Astrocyte (in vitro differentiated cells and primary cell): ENCODE data around the gene USP3. TPM values are rescaled to one million over a fixed set of nuclear protein-coding genes. Genes with fewer than 3 reads are reported as not detected.
"Not testable (repeated sequence)": the region's sequence is repeated elsewhere in the genome, so short reads cannot be mapped to it uniquely, and the experiment has no call there.

Experiments
- DNase-seq: peaks from one replicate; pipeline ENCODE4 v3.0.0-alpha.2; 2010; ENCODE audit warnings: low read depth
- FAIRE-seq: peaks from 2 replicates; lab custom pipeline; 2011; peaks lifted over from hg19 to GRCh38; lab: Jason Lieb, UNC
- H2AFZ ChIP-seq: 2 replicates; pipeline ENCODE4 v1.6.0; 2012; ENCODE audit warnings: low read depth, low read length, inconsistent platforms
- H3K27ac ChIP-seq: 2 replicates; pipeline ENCODE4 v1.5.1; 2011; ENCODE audit warnings: low read depth, low read length, inconsistent platforms
- H3K27me3 ChIP-seq: 2 replicates; pipeline ENCODE4 v1.6.0; 2011; ENCODE audit warnings: low read length, inconsistent platforms; ENCODE audit not compliant: insufficient read depth
- H3K36me3 ChIP-seq: 2 replicates; pipeline ENCODE4 v1.5.1; 2011; ENCODE audit warnings: low read length, inconsistent platforms; ENCODE audit not compliant: insufficient read depth
- H3K4me1 ChIP-seq: 2 replicates; pipeline ENCODE4 v1.5.1; 2011; ENCODE audit warnings: low read length, inconsistent platforms; ENCODE audit not compliant: insufficient read depth
- H3K4me2 ChIP-seq: 2 replicates; pipeline ENCODE4 v1.6.0; 2012; ENCODE audit warnings: low read length, inconsistent platforms
- H3K4me3 ChIP-seq: 2 replicates; pipeline ENCODE4 v1.5.1; 2011; ENCODE audit warnings: low read depth, mild to moderate bottlenecking, low read length, inconsistent platforms; ENCODE audit not compliant: insufficient read depth
- H3K79me2 ChIP-seq: 2 replicates; pipeline ENCODE4 v1.6.0; 2012; ENCODE audit warnings: mild to moderate bottlenecking, low read length, inconsistent platforms; ENCODE audit not compliant: insufficient read depth
- H3K9ac ChIP-seq: 2 replicates; pipeline ENCODE4 v1.6.0; 2012; ENCODE audit warnings: mild to moderate bottlenecking, low read length, inconsistent platforms
- H3K9me3 ChIP-seq: 2 replicates; pipeline ENCODE4 v1.5.1; 2012; ENCODE audit warnings: low read depth, mild to moderate bottlenecking, low read length, inconsistent platforms; ENCODE audit not compliant: insufficient read depth
- H4K20me1 ChIP-seq: 2 replicates; pipeline ENCODE4 v1.6.0; 2012; ENCODE audit warnings: low read length, inconsistent platforms; ENCODE audit not compliant: insufficient read depth
- H3K27ac Mint-ChIP-seq: one replicate; pipeline ENCODE4 v1.8.0; 2021; ENCODE audit warnings: mild to moderate bottlenecking, mixed read lengths; ENCODE audit not compliant: unreplicated experiment
- H3K27me3 Mint-ChIP-seq: one replicate; pipeline ENCODE4 v1.8.0; 2021; ENCODE audit warnings: low read depth, mixed read lengths; ENCODE audit not compliant: unreplicated experiment
- H3K36me3 Mint-ChIP-seq: one replicate; pipeline ENCODE4 v1.8.0; 2021; ENCODE audit warnings: low read depth, mixed read lengths; ENCODE audit not compliant: unreplicated experiment
- H3K4me1 Mint-ChIP-seq: one replicate; pipeline ENCODE4 v1.8.0; 2021; ENCODE audit warnings: low read depth, mixed read lengths; ENCODE audit not compliant: unreplicated experiment
- H3K4me3 Mint-ChIP-seq: one replicate; pipeline ENCODE4 v1.8.0; 2021; ENCODE audit warnings: mild to moderate bottlenecking, moderate library complexity, mixed read lengths; ENCODE audit not compliant: unreplicated experiment
- H3K9me3 Mint-ChIP-seq: one replicate; pipeline ENCODE4 v1.8.0; 2021; ENCODE audit warnings: mild to moderate bottlenecking, mixed read lengths; ENCODE audit not compliant: unreplicated experiment
- CTCF ChIP-seq: IDR thresholded peaks from 2 replicates; pipeline ENCODE4 v1.5.1; 2011; ENCODE audit warnings: low read depth, mild to moderate bottlenecking, inconsistent platforms, low read length, moderate library complexity; ENCODE audit not compliant: insufficient read depth
- EZH2 ChIP-seq: IDR thresholded peaks from 2 replicates; pipeline ENCODE4 v1.6.1; 2012; ENCODE audit warnings: mild to moderate bottlenecking, low read length, inconsistent platforms; ENCODE audit not compliant: insufficient read depth
- total RNA-seq: library from RNA; stranded (reverse); gene quantifications from 2 replicates; pipeline ENCODE4 v1.2.1, GENCODE V29; 2021

The USP3 gene
- total RNA-seq, 1 donor from 2014 or later = 38.1 TPM

- TF ChIP-seq CTCF (no peak), EZH2 (no peak)
- Histone ChIP-seq H3K9me3 (no peaks in the 10 kb centered on the region), H3K4me2 (no peak overlapping the region), H3K27me3 (no peaks in the 10 kb centered on the region), H3K79me2 (peaks cover 98% of the 10 kb centered on the region), H3K4me3 (no peak overlapping the region), H3K4me1 (peaks cover 18% of the 10 kb centered on the region), H3K27ac (no peak overlapping the region), H4K20me1 (peaks cover 79% of the 10 kb centered on the region), H2AFZ (no peak overlapping the region), H3K36me3 (no peaks in the 10 kb centered on the region), H3K9ac (no peak overlapping the region)
- Mint-ChIP-seq H3K27ac (no peak overlapping the region), H3K9me3 (no peaks in the 10 kb centered on the region), H3K4me3 (no peak overlapping the region), H3K27me3 (no peaks in the 10 kb centered on the region), H3K4me1 (peaks cover 47% of the 10 kb centered on the region), H3K36me3 (no peaks in the 10 kb centered on the region)
- DNase-seq = no peak
- no peak for FAIRE-seq
Observed at GRCh38 chr15:63519041-63519440, 14.6 kb downstream of the USP3 start.

DNA sequence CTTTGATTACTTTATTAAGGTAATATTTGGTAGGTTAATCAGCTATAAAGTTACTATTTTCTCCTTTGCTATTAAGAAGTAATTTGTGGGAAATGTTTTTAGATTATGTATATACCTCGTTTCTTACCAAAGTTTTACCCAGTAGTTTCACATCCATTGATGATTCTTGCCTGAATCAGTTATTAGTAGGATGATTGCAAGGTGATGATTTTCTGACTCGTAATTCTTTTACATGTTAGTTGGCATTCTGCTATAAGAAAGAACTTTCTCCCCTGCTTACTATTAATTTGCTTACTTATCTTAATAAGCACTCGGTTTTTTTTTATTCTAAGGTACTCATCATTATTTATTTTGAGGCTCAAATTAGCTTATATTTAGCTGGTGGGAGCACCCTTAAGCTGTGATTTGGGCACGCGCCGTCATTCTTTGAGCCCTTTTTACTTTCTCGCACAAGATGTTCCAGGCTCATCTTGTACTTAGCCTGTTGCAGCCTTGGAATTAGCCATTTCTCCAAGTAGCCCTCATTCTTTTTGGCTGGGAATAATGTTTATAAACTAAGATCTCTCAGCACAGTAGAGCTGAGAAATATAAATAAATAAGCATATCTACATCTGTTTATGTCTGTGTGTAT lies 15.3 kb downstream of the USP3 start:
- no peak overlapping the region for H3K9ac ChIP-seq
- no peak overlapping the region for H2AFZ ChIP-seq
- DNase-seq (no peak), FAIRE-seq (no peak)
- H3K4me2 ChIP-seq = no peak overlapping the region
- peaks cover 98% of the 10 kb centered on the region for H3K79me2 ChIP-seq
- H3K9me3 Mint-ChIP-seq = no peaks in the 10 kb centered on the region
- peaks cover 53% of the 10 kb centered on the region for H3K4me1 Mint-ChIP-seq
- H3K9me3 ChIP-seq = no peaks in the 10 kb centered on the region
- no peaks in the 10 kb centered on the region for H3K36me3 Mint-ChIP-seq
- H4K20me1 ChIP-seq = peaks cover 81% of the 10 kb centered on the region
- H3K27ac Mint-ChIP-seq = no peak overlapping the region
- TF ChIP-seq CTCF (no peak), EZH2 (no peak)
- no peak overlapping the region for H3K27ac ChIP-seq
- no peak overlapping the region for H3K4me3 Mint-ChIP-seq
- H3K27me3 Mint-ChIP-seq = no peaks in the 10 kb centered on the region
- H3K4me3 ChIP-seq = no peak overlapping the region
- H3K4me1 ChIP-seq = peaks cover 18% of the 10 kb centered on the region
- no peaks in the 10 kb centered on the region for H3K27me3 ChIP-seq
- H3K36me3 ChIP-seq = no peaks in the 10 kb centered on the region

- H2AFZ ChIP-seq, DNase-seq, H3K27me3 Mint-ChIP-seq, H3K9ac ChIP-seq, H3K36me3 Mint-ChIP-seq, H3K9me3 Mint-ChIP-seq, FAIRE-seq, H3K27ac ChIP-seq, H3K27ac Mint-ChIP-seq, H3K27me3 ChIP-seq, H3K4me2 ChIP-seq, H3K4me3 ChIP-seq, H3K9me3 ChIP-seq, H3K4me3 Mint-ChIP-seq, H3K36me3 ChIP-seq: not testable (repeated sequence)
- H3K4me1 ChIP-seq = peaks cover 15% of the 10 kb centered on the region
- H3K4me1 Mint-ChIP-seq = peaks cover 54% of the 10 kb centered on the region
- H3K79me2 ChIP-seq = peaks cover 98% of the 10 kb centered on the region
- peaks cover 81% of the 10 kb centered on the region for H4K20me1 ChIP-seq
Observed at GRCh38 chr15:63520462-63520861, 16.1 kb downstream of the USP3 start.
